GM23338 (cell line): ENCODE data around the gene PPP1R16B. TPM values are rescaled to one million over a fixed set of nuclear protein-coding genes. Genes with fewer than 3 reads are reported as not detected.
"Not testable (repeated sequence)": the region's sequence is repeated elsewhere in the genome, so short reads cannot be mapped to it uniquely, and the experiment has no call there.

Source experiments
- ATAC-seq: fragments of 200-7000 bp; cut with Tn5 transposase; 3 replicates; pipeline ENCODE4 v1.9.1; 2020
- DNase-seq: peaks from one replicate; pipeline ENCODE4 v3.0.0-alpha.2; 2015; ENCODE audit warnings: low spot score
- H2AFZ ChIP-seq: fragments of 200-600 bp; sonication (generic); 2 replicates; pipeline ENCODE4 v1.8.0; 2016; ENCODE audit warnings: antibody characterized with exemption, mild to moderate bottlenecking, moderate library complexity
- H3F3A ChIP-seq: fragments of 200-600 bp; sonication (generic); replicated peaks from 2 replicates; pipeline ENCODE4 v1.8.0; 2017; ENCODE audit warnings: antibody characterized with exemption, mixed run types, low read depth
- H3K27ac ChIP-seq: fragments of 200-600 bp; sonication (generic); 2 replicates; pipeline ENCODE4 v1.6.1; 2016; ENCODE audit warnings: low read depth
- H3K27me3 ChIP-seq: fragments of 200-600 bp; sonication (generic); 2 replicates; pipeline ENCODE4 v1.8.0; 2016; ENCODE audit warnings: mild to moderate bottlenecking, mixed run types, moderate library complexity; ENCODE audit not compliant: insufficient read depth
- H3K36me3 ChIP-seq: fragments of 200-600 bp; sonication (generic); 2 replicates; pipeline ENCODE4 v1.8.0; 2016; ENCODE audit warnings: mild to moderate bottlenecking; ENCODE audit not compliant: insufficient read depth
- H3K4me1 ChIP-seq: fragments of 200-600 bp; sonication (generic); 2 replicates; pipeline ENCODE4 v1.8.0; 2016; ENCODE audit warnings: mild to moderate bottlenecking, moderate library complexity; ENCODE audit not compliant: insufficient read depth
- H3K4me2 ChIP-seq: fragments of 200-600 bp; sonication (generic); 2 replicates; pipeline ENCODE4 v1.7.1; 2017; ENCODE audit warnings: mixed run types
- H3K4me3 ChIP-seq: fragments of 200-600 bp; sonication (generic); 2 replicates; pipeline ENCODE4 v1.6.1; 2016; ENCODE audit warnings: mixed run types
- H3K79me2 ChIP-seq: fragments of 200-600 bp; sonication (generic); replicated peaks from 2 replicates; pipeline ENCODE4 v1.8.0; 2017; ENCODE audit warnings: mild to moderate bottlenecking; ENCODE audit not compliant: insufficient read depth
- H3K9me2 ChIP-seq: fragments of 200-600 bp; sonication (generic); 2 replicates; pipeline ENCODE4 v1.8.0; 2017; ENCODE audit not compliant: insufficient read depth
- H4K20me1 ChIP-seq: fragments of 200-600 bp; sonication (generic); replicated peaks from 2 replicates; pipeline ENCODE4 v1.8.0; 2017; ENCODE audit warnings: mild to moderate bottlenecking; ENCODE audit not compliant: insufficient read depth
- H3K27ac Mint-ChIP-seq: 2 replicates; pipeline ENCODE4 v1.8.0; 2020; ENCODE audit warnings: inconsistent platforms, mild to moderate bottlenecking, moderate library complexity, mixed read lengths
- H3K27me3 Mint-ChIP-seq: 3 replicates; pipeline ENCODE4 v1.8.0; 2022; ENCODE audit warnings: low read depth, mild to moderate bottlenecking, moderate library complexity, mixed read lengths, inconsistent platforms; ENCODE audit not compliant: insufficient read depth, poor library complexity
- H3K36me3 Mint-ChIP-seq: 3 replicates; pipeline ENCODE4 v1.8.0; 2021; ENCODE audit warnings: low read depth, mild to moderate bottlenecking, inconsistent platforms, moderate library complexity, mixed read lengths
- H3K4me1 Mint-ChIP-seq: 3 replicates; pipeline ENCODE4 v1.8.0; 2020; ENCODE audit warnings: mild to moderate bottlenecking, inconsistent platforms, mixed read lengths
- H3K4me3 Mint-ChIP-seq: 3 replicates; pipeline ENCODE4 v1.8.0; 2021; ENCODE audit warnings: moderate library complexity, mild to moderate bottlenecking, inconsistent platforms, mixed read lengths
- H3K9me3 Mint-ChIP-seq: 3 replicates; pipeline ENCODE4 v1.8.0; 2020; ENCODE audit warnings: moderate library complexity, mild to moderate bottlenecking, inconsistent platforms, mixed read lengths
- JUNB ChIP-seq: IDR thresholded peaks from one replicate; pipeline ENCODE4 v1.6.1; 2016; ENCODE audit warnings: antibody characterized with exemption; ENCODE audit not compliant: unreplicated experiment
- polyA plus RNA-seq: library from polyadenylated mRNA; unstranded; fragments of >200 nt; fragmentation: Nextera tagmentation; extraction: Ambion mirVana; gene quantifications from 2 replicates; pipeline ENCODE4 v1.2.1, GENCODE V29; 2016
- total RNA-seq: library from RNA; depleted of rRNA; stranded (reverse); fragments of >200 nt; shearing (Covaris generic); gene quantifications from 2 replicates; pipeline ENCODE4 v1.2.3, GENCODE V29; 2014
- TF ChIP-seq, protein P1 (sequence below): fragments of 250-450 bp; sonication (Bioruptor Pico); IDR thresholded peaks from 2 replicates; pipeline ENCODE4 v1.5.0; 2020; ENCODE audit warnings: mild to moderate bottlenecking, moderate library complexity

The PPP1R16B gene
- total and polyA plus RNA-seq, 2 experiments from 2014 or later: 1.6 to 11.5 TPM

DNA sequence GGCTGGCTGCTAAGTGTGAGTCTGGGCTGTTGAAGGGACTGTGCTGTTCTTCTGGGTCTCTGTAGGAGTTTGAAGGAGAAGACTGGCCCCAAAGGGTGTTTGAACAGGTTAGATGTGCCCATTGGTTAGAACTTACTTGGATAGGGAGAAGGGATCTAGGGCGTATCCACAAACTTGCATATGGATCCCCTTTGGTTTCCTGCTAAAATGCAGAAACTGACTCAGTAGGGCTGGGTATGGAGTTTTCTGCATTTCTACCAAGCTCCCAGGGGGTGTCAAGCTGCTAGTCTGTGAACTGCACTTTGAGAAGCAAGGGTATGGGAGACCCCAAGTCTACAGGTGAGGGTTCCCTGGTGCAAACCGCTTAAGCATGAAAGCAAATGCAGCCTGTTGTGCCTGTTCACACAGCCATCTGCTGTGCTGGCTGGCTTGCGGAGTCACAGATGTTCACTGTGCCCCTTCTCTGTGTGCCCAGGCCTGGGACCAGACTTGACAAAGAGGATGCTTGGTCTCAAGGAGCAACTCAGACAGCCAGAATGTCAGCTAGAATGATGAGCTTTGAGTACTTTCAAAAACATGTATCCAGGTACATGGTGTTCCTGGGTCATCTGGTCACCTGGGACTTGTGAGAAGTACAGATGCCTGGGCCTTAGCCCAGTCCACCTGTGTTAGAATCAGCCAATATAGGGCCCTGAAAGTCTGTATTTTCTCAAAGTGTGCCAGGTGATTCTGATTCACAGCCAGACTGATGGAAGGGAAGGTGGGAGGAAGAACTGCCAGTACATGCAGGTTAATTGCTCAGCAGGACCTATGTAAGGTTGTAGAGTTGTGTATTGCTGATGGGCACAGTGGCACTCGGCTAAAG lies 7.4 kb downstream of the PPP1R16B start:
- no peak for TF ChIP-seq JUNB
- TF ChIP-seq, protein P1, sequence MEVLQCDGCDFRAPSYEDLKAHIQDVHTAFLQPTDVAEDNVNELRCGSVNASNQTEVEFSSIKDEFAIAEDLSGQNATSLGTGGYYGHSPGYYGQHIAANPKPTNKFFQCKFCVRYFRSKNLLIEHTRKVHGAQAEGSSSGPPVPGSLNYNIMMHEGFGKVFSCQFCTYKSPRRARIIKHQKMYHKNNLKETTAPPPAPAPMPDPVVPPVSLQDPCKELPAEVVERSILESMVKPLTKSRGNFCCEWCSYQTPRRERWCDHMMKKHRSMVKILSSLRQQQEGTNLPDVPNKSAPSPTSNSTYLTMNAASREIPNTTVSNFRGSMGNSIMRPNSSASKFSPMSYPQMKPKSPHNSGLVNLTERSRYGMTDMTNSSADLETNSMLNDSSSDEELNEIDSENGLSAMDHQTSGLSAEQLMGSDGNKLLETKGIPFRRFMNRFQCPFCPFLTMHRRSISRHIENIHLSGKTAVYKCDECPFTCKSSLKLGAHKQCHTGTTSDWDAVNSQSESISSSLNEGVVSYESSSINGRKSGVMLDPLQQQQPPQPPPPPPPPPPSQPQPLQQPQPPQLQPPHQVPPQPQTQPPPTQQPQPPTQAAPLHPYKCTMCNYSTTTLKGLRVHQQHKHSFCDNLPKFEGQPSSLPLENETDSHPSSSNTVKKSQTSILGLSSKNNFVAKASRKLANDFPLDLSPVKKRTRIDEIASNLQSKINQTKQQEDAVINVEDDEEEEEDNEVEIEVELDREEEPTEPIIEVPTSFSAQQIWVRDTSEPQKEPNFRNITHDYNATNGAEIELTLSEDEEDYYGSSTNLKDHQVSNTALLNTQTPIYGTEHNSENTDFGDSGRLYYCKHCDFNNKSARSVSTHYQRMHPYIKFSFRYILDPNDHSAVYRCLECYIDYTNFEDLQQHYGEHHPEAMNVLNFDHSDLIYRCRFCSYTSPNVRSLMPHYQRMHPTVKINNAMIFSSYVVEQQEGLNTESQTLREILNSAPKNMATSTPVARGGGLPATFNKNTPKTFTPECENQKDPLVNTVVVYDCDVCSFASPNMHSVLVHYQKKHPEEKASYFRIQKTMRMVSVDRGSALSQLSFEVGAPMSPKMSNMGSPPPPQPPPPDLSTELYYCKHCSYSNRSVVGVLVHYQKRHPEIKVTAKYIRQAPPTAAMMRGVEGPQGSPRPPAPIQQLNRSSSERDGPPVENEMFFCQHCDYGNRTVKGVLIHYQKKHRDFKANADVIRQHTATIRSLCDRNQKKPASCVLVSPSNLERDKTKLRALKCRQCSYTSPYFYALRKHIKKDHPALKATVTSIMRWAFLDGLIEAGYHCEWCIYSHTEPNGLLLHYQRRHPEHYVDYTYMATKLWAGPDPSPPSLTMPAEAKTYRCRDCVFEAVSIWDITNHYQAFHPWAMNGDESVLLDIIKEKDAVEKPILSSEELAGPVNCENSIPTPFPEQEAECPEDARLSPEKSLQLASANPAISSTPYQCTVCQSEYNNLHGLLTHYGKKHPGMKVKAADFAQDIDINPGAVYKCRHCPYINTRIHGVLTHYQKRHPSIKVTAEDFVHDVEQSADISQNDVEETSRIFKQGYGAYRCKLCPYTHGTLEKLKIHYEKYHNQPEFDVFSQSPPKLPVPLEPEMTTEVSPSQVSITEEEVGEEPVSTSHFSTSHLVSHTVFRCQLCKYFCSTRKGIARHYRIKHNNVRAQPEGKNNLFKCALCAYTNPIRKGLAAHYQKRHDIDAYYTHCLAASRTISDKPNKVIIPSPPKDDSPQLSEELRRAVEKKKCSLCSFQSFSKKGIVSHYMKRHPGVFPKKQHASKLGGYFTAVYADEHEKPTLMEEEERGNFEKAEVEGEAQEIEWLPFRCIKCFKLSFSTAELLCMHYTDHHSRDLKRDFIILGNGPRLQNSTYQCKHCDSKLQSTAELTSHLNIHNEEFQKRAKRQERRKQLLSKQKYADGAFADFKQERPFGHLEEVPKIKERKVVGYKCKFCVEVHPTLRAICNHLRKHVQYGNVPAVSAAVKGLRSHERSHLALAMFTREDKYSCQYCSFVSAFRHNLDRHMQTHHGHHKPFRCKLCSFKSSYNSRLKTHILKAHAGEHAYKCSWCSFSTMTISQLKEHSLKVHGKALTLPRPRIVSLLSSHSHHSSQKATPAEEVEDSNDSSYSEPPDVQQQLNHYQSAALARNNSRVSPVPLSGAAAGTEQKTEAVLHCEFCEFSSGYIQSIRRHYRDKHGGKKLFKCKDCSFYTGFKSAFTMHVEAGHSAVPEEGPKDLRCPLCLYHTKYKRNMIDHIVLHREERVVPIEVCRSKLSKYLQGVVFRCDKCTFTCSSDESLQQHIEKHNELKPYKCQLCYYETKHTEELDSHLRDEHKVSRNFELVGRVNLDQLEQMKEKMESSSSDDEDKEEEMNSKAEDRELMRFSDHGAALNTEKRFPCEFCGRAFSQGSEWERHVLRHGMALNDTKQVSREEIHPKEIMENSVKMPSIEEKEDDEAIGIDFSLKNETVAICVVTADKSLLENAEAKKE (CRISPR knock-in tag): no peak
- H3K27me3 Mint-ChIP-seq: peaks cover 14% of the 10 kb centered on the region
- no peaks in the 10 kb centered on the region; the same call in 2 of the 3 replicates for H3K36me3 Mint-ChIP-seq
- H3K4me1 Mint-ChIP-seq: peaks cover 24% of the 10 kb centered on the region
- peaks cover 4% of the 10 kb centered on the region for H3K4me1 ChIP-seq
- H3K27ac ChIP-seq: no peak overlapping the region
- no peak overlapping the region for H3K27ac Mint-ChIP-seq
- H3K9me2 ChIP-seq: no peaks in the 10 kb centered on the region
- peaks cover 4% of the 10 kb centered on the region for H3K27me3 ChIP-seq
- no peaks in the 10 kb centered on the region for H3K36me3 ChIP-seq
- H3K79me2 ChIP-seq: peaks cover 12% of the 10 kb centered on the region; the same call in 1 of the 2 replicates
- no peak overlapping the region for H3K4me2 ChIP-seq
- DNase-seq (no peak), ATAC-seq (no peak)
- H3K4me3 ChIP-seq: no peak overlapping the region
- H3K9me3 Mint-ChIP-seq: no peaks in the 10 kb centered on the region
- no peak overlapping the region for H2AFZ ChIP-seq
- H3K4me3 Mint-ChIP-seq: no peak overlapping the region
- no peaks in the 10 kb centered on the region for H3F3A ChIP-seq
- peaks cover 14% of the 10 kb centered on the region for H4K20me1 ChIP-seq

DNA sequence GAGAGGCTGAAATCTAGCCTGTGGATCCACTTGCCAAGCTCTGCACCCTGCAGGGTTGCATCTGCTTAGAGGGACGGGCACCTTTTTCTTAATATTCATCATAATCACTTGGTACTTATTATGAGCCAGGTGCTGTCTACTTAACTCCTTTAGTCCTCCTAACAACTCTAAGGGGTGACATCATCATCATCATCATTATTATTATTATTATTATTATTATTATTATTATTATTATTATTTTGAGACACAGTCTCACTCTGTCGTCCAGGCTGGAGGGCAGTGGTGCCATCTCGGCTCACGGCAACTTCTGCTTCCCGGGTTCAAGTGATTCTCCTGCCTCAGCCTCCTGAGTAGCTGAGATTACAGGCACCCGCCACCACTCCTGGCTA lies 8.1 kb downstream of the PPP1R16B start:
- H3K27me3 Mint-ChIP-seq: peaks cover 15% of the 10 kb centered on the region
- not testable (repeated sequence) for H3K4me3 ChIP-seq, H3K36me3 Mint-ChIP-seq, H3F3A ChIP-seq, H3K27ac ChIP-seq, H2AFZ ChIP-seq, H3K27ac Mint-ChIP-seq, H3K4me1 ChIP-seq, H3K79me2 ChIP-seq, H3K9me2 ChIP-seq, H4K20me1 ChIP-seq, DNase-seq, H3K36me3 ChIP-seq, H3K4me3 Mint-ChIP-seq, H3K27me3 ChIP-seq, ATAC-seq, H3K9me3 Mint-ChIP-seq, H3K4me2 ChIP-seq
- peaks cover 29% of the 10 kb centered on the region for H3K4me1 Mint-ChIP-seq
